IPS DF 6.9 (cell line): ENCODE measurements around the gene SIN3A.
"Not testable (repeated sequence)": the region's sequence is repeated elsewhere in the genome, so short reads cannot be mapped to it uniquely, and the experiment has no call there.

Experiments
- DNase-seq: peaks from one replicate; pipeline ENCODE4 v3.0.0-alpha.2; 2013; ENCODE audit warnings: low read depth, low spot score
- H3K27ac ChIP-seq: one replicate; pipeline ENCODE4 v1.5.1; 2013; ENCODE audit warnings: low read length, control low read depth
- H3K27me3 ChIP-seq: 2 replicates; pipeline ENCODE4 v1.6.1; 2013; ENCODE audit warnings: mild to moderate bottlenecking, low read length; ENCODE audit not compliant: control insufficient read depth, insufficient read depth
- H3K36me3 ChIP-seq: 2 replicates; pipeline ENCODE4 v1.6.1; 2013; ENCODE audit warnings: low read length; ENCODE audit not compliant: control insufficient read depth, insufficient read depth
- H3K4me1 ChIP-seq: 2 replicates; pipeline ENCODE4 v1.6.1; 2013; ENCODE audit warnings: low read length; ENCODE audit not compliant: control insufficient read depth, insufficient read depth
- H3K4me3 ChIP-seq: 2 replicates; pipeline ENCODE4 v1.5.1; 2013; ENCODE audit warnings: mild to moderate bottlenecking, low read length
- H3K9me3 ChIP-seq: 2 replicates; pipeline ENCODE4 v1.6.1; 2013; ENCODE audit warnings: low read length, inconsistent platforms; ENCODE audit not compliant: control insufficient read depth, insufficient read depth
- WGBS: extraction: QIAGEN DNeasy Blood & Tissue Kit; methylation state at CpG from one replicate; pipeline ENCODE4 v1.1.7; 2013; ENCODE audit warnings: mixed read lengths, missing lambda C conversion rate; ENCODE audit not compliant: insufficient read length, insufficient coverage; 5-methylcytosine and 5-hydroxymethylcytosine counted together

Gene SIN3A

DNA sequence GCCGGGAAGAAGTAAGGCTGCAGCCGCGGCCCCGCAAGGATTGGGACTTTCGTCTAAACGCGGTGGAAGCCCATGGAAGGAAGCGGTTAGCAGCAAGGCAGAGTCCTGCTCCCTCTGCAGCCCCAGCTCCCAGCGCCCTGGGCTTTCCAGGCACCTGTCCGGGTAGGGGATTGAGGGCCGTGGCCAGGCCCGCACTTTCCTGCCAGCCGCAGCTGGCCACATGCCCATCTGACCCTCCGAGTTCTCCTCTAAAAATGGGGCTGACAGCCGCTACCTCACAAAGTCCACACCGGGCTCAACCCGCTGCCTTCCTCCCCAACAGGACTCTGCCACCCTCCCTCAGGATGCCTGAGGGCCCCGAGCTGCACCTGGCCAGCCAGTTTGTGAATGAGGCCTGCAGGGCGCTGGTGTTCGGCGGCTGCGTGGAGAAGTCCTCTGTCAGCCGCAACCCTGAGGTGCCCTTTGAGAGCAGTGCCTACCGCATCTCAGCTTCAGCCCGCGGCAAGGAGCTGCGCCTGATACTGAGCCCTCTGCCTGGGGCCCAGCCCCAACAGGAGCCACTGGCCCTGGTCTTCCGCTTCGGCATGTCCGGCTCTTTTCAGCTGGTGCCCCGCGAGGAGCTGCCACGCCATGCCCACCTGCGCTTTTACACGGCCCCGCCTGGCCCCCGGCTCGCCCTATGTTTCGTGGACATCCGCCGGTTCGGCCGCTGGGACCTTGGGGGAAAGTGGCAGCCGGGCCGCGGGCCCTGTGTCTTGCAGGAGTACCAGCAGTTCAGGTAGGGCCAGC is 102.7 kb downstream of the SIN3A start:
- H3K4me1 ChIP-seq = no peaks in the 10 kb centered on the region
- peaks cover 3% of the 10 kb centered on the region; the same call in 1 of the 2 replicates for H3K27me3 ChIP-seq
- H3K27ac ChIP-seq = no peak overlapping the region
- DNase-seq = no peak
- H3K9me3 ChIP-seq = no peaks in the 10 kb centered on the region
- no CpG with 5 or more reads among the region's 46 CpGs for WGBS
- peak overlapping the region; percentile 72; the same call in 1 of the 2 replicates for H3K4me3 ChIP-seq
- H3K36me3 ChIP-seq = no peaks in the 10 kb centered on the region

DNA sequence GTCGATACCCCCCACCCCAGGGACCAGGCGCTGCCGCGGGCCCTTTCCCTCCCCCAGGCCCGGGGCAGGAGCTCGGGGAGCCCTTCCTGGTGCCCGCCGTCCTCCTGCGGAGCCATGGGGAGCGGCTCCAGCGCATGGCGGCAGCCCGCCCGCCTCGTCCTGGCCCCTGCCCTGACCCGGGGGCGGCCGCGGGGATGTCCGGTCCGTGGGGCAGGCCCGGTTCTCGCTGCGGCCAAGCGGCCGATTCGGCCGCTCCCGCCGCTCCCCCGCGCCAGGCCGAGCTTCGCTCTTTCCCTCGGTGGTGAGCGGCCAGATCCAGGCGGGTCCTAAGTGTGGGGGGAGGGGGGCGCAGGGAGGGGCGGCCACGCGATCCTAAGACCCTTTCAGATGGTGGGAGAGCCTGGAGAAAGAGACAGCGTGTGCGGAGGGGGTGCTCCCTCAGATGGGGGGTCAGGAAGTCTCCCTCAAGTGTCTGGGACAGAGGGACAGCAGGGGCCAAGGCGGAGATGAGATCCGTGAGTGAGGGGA is 103.4 kb downstream of the SIN3A start:
- Histone ChIP-seq H3K36me3 (no peaks in the 10 kb centered on the region), H3K9me3 (no peaks in the 10 kb centered on the region), H3K4me1 (no peaks in the 10 kb centered on the region), H3K4me3 (peak overlapping the region; percentile 72; the same call in 1 of the 2 replicates), H3K27me3 (peaks cover 3% of the 10 kb centered on the region; the same call in 1 of the 2 replicates), H3K27ac (no peak overlapping the region)
- no CpG with 5 or more reads among the region's 45 CpGs for WGBS
- no peak for DNase-seq

DNA sequence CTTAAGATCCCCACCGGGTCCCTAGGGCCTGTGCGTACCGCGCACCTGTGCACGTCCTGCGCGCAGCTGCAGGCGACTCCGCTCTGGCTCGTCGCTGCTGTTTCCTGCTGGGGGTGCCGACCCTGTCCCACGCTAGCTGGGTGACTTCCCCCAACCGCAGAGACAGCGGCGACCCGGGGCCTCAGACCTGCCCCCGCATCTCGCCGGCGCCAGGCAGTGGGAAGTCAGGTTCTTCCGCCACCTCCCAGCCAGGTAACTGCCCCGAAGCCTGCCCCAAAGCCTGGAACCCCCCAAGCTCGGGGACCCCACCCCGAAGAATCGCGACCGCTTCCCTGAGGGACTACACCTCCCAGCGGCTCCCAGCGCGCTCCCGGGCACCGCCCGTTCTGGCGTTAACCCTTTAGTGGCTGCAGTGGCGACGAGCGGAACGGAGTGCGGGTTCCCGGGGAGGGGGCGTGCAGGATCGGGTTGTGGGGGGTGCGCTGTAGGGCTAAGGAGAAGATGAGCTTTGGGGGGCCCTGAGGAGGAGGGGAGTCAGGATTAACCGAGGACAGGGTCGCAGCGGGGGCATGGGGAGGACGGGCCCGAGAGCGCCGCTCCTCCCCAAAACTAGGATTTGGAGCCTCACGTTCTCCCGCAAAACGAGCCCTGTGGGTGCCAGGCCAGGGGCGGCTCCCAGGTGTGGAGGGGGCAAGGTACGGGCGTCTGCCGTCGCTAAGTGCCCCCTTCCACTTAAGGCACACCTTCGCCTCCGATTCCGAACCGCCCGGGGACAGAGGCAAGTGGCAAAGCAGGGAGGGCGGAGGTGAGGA is 104.1 kb downstream of the SIN3A start:
- H3K27ac ChIP-seq = no peak overlapping the region
- no peaks in the 10 kb centered on the region for H3K9me3 ChIP-seq
- H3K4me3 ChIP-seq = peak overlapping the region; percentile 72
- DNase-seq = no peak
- H3K4me1 ChIP-seq = no peaks in the 10 kb centered on the region
- WGBS = no CpG with 5 or more reads among the region's 65 CpGs
- H3K27me3 ChIP-seq = peaks cover 3% of the 10 kb centered on the region; the same call in 1 of the 2 replicates
- H3K36me3 ChIP-seq = no peaks in the 10 kb centered on the region

DNA sequence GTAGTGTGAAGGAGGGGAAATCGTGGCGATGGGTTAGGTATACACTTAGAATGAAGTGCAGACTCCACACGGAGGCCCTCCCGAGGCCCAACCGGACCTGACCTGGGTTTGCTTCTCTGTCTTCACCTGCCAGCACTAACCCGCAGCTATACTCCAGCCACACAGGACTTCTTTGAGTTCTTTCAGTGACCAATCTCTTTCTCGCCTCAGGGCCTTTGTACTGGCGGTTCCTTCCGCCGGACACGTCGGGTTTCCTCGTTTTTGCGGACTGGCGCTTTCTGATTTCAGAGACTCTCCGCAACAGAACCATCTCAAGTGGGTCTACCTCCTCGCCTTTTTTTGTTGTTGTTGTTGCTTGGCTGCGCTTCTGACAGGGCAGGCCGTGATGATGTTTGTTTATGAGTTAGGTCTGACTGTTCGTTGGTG is 104.7 kb downstream of the SIN3A start, which contains the start of gene NEIL1:
Gene NEIL1, plus strand, starts transcription at position 244 of the 426 bp plus-strand sequence. CDS start 1,867 bp downstream, outside the sequence.
- WGBS = no CpG with 5 or more reads among the region's 20 CpGs
- Histone ChIP-seq H3K27me3 (peaks cover 3% of the 10 kb centered on the region; the same call in 1 of the 2 replicates), H3K4me3 (peak within 1 kb of the TSS; percentile 72), H3K4me1 (no peaks in the 10 kb centered on the region), H3K9me3 (no peaks in the 10 kb centered on the region), H3K27ac (no peak within 1 kb of the TSS), H3K36me3 (no peaks in the 10 kb centered on the region)
- DNase-seq = no peak

DNA sequence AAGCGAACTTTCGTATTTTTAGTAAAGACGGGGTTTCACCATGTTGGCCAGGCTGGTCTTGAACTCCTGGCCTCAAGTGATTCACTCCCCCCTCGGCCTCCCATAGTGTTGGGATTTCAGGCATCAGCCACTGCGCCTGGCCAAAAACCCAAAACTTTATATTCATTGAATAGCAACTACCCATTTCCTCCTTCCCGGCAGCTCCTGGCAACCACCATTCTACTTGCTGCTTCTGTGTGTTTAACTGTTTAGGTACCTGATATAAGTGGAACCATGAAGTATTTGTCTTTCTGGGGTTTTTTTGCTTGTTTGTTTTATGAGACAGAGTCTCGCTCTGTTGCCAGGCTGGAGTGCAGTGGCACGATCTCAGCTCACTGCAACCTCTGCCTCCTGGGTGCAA is 107.5 kb downstream of the SIN3A start:
- H3K36me3 ChIP-seq, H3K4me3 ChIP-seq, H3K9me3 ChIP-seq, H3K27ac ChIP-seq, DNase-seq, H3K27me3 ChIP-seq, H3K4me1 ChIP-seq: not testable (repeated sequence)
- WGBS = no CpG with 5 or more reads among the region's 8 CpGs

DNA sequence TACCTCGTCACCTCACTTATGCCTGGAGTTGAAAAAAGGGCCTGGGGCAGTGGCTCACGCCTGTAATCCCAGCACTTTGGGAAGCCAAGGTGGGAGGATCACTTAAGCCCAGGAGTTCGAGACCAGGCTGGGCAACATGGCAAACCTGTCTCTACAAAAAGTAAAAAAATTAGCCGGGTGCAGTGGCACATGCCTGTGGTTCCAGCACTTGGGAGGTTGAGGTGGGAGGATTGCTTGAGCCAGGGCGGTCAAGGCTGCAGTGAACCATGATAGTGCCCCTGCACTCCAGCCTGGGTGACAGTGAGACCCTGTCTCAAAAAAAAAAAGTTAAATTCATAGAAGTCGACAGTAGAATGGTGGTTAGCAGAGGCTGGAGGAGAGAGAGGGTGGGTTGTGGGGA is 109.3 kb downstream of the SIN3A start:
- H3K4me1 ChIP-seq = no peaks in the 10 kb centered on the region
- DNase-seq = no peak
- H3K4me3 ChIP-seq = no peak overlapping the region
- H3K27me3 ChIP-seq = no peaks in the 10 kb centered on the region
- WGBS = no CpG with 5 or more reads among the region's 6 CpGs
- H3K27ac ChIP-seq = no peak overlapping the region
- peaks cover 12% of the 10 kb centered on the region for H3K36me3 ChIP-seq
- H3K9me3 ChIP-seq = no peaks in the 10 kb centered on the region

DNA sequence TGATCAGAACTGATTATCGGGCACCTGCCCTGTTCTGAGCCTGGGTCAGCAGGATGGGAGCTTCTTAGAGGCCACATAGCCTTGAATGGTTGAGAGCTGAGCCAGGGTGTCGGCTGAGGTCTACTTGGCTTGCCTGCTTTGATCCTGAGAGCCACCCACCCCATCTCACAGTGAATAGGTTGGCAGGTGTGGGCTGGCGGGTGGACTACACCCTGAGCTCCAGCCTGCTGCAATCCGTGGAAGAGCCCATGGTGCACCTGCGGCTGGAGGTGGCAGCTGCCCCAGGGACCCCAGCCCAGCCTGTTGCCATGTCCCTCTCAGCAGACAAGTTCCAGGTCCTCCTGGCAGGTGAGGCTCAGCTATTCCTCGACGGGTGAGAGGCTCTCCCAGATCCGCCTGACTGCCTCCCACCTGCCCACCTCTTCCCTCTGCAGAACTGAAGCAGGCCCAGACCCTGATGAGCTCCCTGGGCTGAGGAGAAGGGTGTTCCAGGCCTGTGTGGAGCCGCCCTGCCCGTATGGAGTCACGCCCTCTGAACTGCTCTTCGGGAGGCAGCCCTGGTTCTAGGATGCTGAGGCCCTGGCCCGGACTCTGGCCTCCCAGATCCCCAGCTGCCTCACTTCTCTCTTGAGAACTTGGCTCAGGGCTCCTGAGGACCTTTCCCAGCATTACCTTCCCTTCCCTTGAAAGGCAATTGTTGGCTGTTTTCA is 111.8 kb downstream of the SIN3A start:
- H3K36me3 ChIP-seq = peaks cover 12% of the 10 kb centered on the region
- no peaks in the 10 kb centered on the region for H3K27me3 ChIP-seq
- no peaks in the 10 kb centered on the region for H3K9me3 ChIP-seq
- no peak overlapping the region for H3K27ac ChIP-seq
- DNase-seq = no peak
- WGBS = no CpG with 5 or more reads among the region's 13 CpGs
- H3K4me1 ChIP-seq = no peaks in the 10 kb centered on the region
- H3K4me3 ChIP-seq = no peak overlapping the region

DNA sequence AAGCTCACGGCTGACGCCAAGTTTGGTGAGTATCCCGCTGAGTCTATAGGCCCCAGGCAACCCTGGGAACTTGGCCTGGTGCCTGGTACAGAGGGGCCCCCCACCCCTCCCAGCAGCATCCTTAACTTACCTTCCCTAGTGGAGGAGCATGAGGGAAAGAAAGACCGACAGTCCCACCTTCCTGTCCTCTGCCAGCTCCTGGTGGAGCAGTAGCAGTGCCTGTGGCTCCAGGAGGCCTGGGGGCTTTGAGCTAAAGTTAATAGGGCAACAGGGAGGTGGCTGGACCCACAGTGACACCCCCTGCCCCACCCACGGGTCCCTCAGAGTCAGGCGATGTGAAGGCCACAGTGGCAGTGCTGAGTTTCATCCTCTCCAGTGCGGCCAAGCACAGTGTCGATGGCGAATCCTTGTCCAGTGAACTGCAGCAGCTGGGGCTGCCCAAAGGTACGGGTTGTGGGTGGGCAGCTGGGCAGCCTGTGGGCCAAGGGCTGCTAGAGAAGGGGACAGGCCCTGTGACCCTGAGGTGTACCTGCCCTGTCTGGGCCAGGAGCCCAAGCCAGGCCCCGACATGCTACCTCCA is 112.7 kb downstream of the SIN3A start:
- Histone ChIP-seq H3K27me3 (no peaks in the 10 kb centered on the region), H3K4me1 (no peaks in the 10 kb centered on the region), H3K36me3 (peaks cover 12% of the 10 kb centered on the region), H3K9me3 (no peaks in the 10 kb centered on the region), H3K27ac (no peak overlapping the region), H3K4me3 (no peak overlapping the region)
- no peak for DNase-seq
- WGBS = no CpG with 5 or more reads among the region's 11 CpGs

DNA sequence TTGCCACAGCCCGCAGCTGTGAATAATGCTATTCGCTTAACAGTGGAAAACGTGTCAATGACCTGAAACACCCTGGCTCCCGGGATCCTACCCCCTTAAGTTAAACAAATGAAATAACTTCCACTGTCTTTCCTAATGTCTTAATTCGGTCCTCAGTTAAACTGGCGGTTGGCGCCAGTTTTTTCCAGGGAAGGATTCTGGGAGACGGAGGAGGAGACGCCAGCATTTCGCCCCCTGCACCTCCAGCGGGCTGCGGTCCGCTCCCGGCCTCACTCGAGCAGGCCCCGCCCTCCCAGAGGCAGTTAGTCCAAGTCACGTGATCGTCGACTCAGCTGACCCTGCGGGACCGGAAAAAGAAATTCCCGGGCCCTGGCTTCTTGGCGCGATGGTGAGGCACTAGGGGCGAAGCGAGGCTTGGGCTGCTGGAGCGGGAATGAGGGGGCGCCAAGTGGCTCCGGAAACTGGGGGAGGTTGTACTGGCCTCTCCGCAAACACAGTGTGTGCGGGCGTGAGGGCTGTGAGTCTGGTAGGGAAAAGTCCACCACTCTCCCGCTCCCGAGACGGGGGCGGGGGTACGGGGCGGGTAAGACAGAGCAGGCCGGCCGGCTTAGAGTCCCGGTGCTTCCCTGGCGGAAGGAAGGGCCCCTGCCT is 115.7 kb downstream of the SIN3A start, which contains the start of gene COMMD4:
Gene COMMD4, plus strand, starts transcription at position 359 of the 651 bp plus-strand sequence. Its CDS starts 27 bp downstream, at position 386.
- peak; percentile 87 for DNase-seq
- Histone ChIP-seq H3K4me1 (no peaks in the 10 kb centered on the region), H3K36me3 (peaks cover 12% of the 10 kb centered on the region), H3K9me3 (no peaks in the 10 kb centered on the region), H3K27ac (no peak within 1 kb of the TSS), H3K27me3 (no peaks in the 10 kb centered on the region), H3K4me3 (peak within 1 kb of the TSS; percentile 91)
- no CpG with 5 or more reads among the region's 42 CpGs for WGBS
